Activated T-helper 1 cell treated with anti-CD3 and anti-CD28 coated beads, Interleukin-12 subunit alpha, Interleukin-12 subunit beta, Interleukin-2, Interleukin-4 antibody, amounts not matched to agents 30 ng/mL and 10 ng/mL and 1 ng/mL, durations not matched to agents 14 hours and 24 hours and 36 hours (primary cell): ENCODE measurements around the gene ADCY1. TPM values are rescaled to one million over a fixed set of nuclear protein-coding genes. Genes with fewer than 3 reads are reported as not detected.
"Not testable (repeated sequence)": the region's sequence is repeated elsewhere in the genome, so short reads cannot be mapped to it uniquely, and the experiment has no call there.

Experiments
- DNase-seq: peaks from one replicate; pipeline ENCODE4 v3.0.0; 2021; ENCODE audit warnings: low spot score
- H3K27ac Mint-ChIP-seq: one replicate; pipeline ENCODE4 v1.8.0; 2021; ENCODE audit warnings: mild to moderate bottlenecking, mixed read lengths
- H3K27me3 Mint-ChIP-seq: one replicate; pipeline ENCODE4 v1.8.0; 2022; ENCODE audit warnings: mild to moderate bottlenecking, moderate library complexity, mixed read lengths; ENCODE audit not compliant: insufficient read depth
- H3K36me3 Mint-ChIP-seq: one replicate; pipeline ENCODE4 v1.8.0; 2021; ENCODE audit warnings: low read depth, mixed read lengths
- H3K4me1 Mint-ChIP-seq: one replicate; pipeline ENCODE4 v1.8.0; 2021; ENCODE audit warnings: low read depth, mixed read lengths
- H3K4me3 Mint-ChIP-seq: one replicate; pipeline ENCODE4 v1.8.0; 2021; ENCODE audit warnings: mild to moderate bottlenecking, moderate library complexity, mixed read lengths
- H3K9me3 Mint-ChIP-seq: one replicate; pipeline ENCODE4 v1.8.0; 2021; ENCODE audit warnings: mixed read lengths
- intact Hi-C: fragments of 100-400 bp; cut with micrococcal nuclease; formaldehyde crosslinking; loops from one replicate; pipeline ENCODE4 v1.15.1; 2024
- total RNA-seq: library from RNA; stranded (reverse); gene quantifications from 2 replicates; pipeline ENCODE4 v1.2.3, GENCODE V29; 2022

The ADCY1 gene
- total RNA-seq, result 2.5 and 2.9 TPM in 2 replicates

DNA sequence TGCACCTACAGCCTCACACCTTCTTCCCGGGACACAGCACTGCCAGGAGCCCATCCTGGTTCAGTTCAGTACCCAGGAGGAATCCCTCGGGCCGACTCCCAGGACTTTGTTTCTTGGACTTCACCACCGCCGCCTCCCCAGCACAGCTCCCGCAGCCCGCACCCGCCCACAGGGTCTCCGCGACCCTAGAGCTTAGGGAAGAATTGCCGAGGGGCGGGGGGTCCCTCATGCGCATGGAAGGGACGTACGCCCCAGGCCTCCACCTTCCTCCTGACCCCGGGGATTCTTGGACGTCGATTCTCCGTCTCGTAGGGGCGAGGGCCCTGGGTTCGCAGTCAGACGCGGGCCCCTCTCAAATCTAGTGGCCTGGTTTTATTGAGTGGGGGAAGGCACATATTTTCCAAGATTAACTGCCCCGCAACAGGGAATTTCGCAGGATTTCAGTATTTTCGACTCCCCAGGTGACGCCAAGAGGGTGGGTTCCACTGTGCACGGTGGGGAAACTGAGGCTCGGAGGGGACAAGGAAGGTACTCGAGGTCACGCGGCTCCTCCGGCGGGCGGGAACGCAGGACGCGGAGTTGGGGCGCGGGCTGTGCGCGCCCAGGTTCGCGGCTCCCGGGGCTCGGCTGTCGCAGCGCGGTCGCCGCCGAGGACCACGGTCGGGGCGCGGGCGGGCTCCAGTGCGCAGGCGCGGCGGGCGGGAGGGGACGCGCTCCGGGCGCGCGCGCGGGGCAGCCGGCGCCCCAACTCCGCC, at the start of gene ADCY1:
TSS of gene ADCY1 (plus strand) at position 708 of the 755 bp plus-strand sequence. CDS start 176 bp downstream, outside the sequence.
- intact Hi-C loops, result no loop called here
- Mint-ChIP-seq H3K4me3 (peak within 1 kb of the TSS; percentile 34), H3K4me1 (no peaks in the 10 kb centered on the region), H3K27me3 (peaks cover 47% of the 10 kb centered on the region), H3K36me3 (no peaks in the 10 kb centered on the region), H3K27ac (no peak within 1 kb of the TSS), H3K9me3 (no peaks in the 10 kb centered on the region)
- DNase-seq, result no peak

- DNase-seq, result no peak
- H3K27me3 Mint-ChIP-seq, result peaks cover 1% of the 10 kb centered on the region
- H3K9me3 Mint-ChIP-seq, result peaks cover 5% of the 10 kb centered on the region
- no peaks in the 10 kb centered on the region for H3K4me1 Mint-ChIP-seq
- H3K4me3 Mint-ChIP-seq, result no peak overlapping the region
- H3K27ac Mint-ChIP-seq, result no peak overlapping the region
- no peaks in the 10 kb centered on the region for H3K36me3 Mint-ChIP-seq
- intact Hi-C loops, result no loop called here
Measured at GRCh38 chr7:45524445-45524844, 49.7 kb upstream of the ADCY1 start.

DNA sequence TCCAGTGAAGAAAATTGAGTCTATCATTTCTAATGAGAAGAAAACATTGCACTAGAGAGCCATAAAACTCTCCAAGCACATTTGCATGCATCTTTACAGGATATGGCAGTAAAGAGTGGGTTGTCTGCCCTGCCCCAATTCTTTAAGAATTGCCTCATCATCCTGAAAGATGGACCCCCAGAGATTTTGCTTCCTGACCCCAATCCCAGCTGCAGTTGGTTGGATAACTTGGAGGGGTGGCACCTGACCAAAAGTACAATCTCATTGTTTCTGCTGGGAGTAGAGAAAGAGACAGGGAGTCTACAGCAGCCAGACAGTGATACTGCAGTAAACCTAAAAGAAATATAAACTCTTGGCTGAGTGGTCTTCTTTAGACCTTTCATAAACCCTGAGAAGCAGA, 49.1 kb upstream of the ADCY1 start:
- H3K9me3 Mint-ChIP-seq, result peaks cover 5% of the 10 kb centered on the region
- DNase-seq, result no peak
- H3K4me1 Mint-ChIP-seq, result no peaks in the 10 kb centered on the region
- H3K27me3 Mint-ChIP-seq, result peaks cover 1% of the 10 kb centered on the region
- H3K27ac Mint-ChIP-seq, result no peak overlapping the region
- intact Hi-C loops, result no loop called here
- no peaks in the 10 kb centered on the region for H3K36me3 Mint-ChIP-seq
- H3K4me3 Mint-ChIP-seq, result no peak overlapping the region

DNA sequence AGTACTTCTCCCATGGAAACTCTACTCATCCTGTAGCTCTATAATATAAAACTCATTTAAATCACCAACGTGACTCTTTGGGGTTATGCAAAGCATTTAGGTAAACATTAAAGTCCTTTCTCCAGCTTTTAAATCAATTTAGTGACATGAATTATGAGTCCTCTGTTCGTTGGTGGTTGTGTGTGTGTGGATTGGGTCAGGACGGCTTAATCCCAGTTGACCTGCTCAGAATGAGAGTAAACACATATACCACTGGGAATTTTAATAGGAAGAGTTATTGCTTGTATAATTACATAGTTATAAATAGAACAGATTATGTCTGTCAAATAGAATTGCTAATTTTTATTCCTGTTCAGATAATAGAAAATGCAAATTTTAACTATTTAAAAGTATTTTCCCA, 30.7 kb upstream of the ADCY1 start:
- DNase-seq, result no peak
- no peak overlapping the region for H3K27ac Mint-ChIP-seq
- intact Hi-C loops, result no loop called here
- H3K27me3 Mint-ChIP-seq, result peaks cover 3% of the 10 kb centered on the region
- H3K9me3 Mint-ChIP-seq, result peaks cover 13% of the 10 kb centered on the region
- no peak overlapping the region for H3K4me3 Mint-ChIP-seq
- H3K4me1 Mint-ChIP-seq, result no peaks in the 10 kb centered on the region
- H3K36me3 Mint-ChIP-seq, result peaks cover 2% of the 10 kb centered on the region

DNA sequence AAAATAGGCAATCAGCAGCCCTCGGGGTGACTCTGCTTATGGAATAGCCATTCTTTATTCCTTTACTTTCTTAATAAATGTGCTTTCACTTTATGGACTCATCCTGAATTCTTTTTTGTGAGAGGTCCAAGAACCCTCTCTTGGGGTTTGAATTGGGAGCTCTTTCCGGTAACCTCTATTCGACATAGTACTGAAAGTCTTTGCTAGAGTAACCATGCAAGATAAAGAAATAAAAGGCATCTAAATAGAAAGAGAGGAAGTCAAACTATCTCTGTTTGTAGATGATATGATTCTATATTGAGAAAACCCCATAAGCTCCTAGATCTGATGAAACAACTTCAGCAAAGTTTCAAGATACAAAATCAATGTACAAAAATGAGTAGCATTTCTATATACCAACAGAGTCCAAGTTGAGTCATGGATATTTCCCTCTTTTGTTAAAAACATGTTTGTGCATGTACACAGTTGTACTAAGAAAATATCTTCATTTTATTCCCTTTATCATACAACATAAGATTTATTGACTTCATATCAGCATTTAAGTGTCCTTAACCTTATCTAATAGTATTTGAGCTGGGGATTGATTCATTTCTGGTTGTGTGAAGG, 29.0 kb upstream of the ADCY1 start:
- H3K4me3 Mint-ChIP-seq, H3K9me3 Mint-ChIP-seq, intact Hi-C loops, H3K27me3 Mint-ChIP-seq, H3K4me1 Mint-ChIP-seq, H3K36me3 Mint-ChIP-seq, DNase-seq, H3K27ac Mint-ChIP-seq: not testable (repeated sequence)

DNA sequence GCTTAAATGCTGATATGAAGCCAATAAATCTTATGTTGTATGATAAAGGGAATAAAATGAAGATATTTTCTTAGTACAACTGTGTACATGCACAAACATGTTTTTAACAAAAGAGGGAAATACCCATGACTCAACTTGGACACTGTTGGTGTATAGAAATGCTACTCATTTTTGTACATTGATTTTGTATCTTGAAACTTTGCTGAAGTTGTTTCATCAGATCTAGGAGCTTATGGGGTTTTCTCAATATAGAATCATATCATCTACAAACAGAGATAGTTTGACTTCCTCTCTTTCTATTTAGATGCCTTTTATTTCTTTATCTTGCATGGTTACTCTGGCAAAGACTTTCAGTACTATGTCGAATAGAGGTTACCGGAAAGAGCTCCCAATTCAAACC, 25.3 kb upstream of the ADCY1 start:
- H3K27me3 Mint-ChIP-seq, H3K27ac Mint-ChIP-seq, H3K36me3 Mint-ChIP-seq, H3K9me3 Mint-ChIP-seq, H3K4me3 Mint-ChIP-seq, DNase-seq, intact Hi-C loops, H3K4me1 Mint-ChIP-seq: not testable (repeated sequence)

DNA sequence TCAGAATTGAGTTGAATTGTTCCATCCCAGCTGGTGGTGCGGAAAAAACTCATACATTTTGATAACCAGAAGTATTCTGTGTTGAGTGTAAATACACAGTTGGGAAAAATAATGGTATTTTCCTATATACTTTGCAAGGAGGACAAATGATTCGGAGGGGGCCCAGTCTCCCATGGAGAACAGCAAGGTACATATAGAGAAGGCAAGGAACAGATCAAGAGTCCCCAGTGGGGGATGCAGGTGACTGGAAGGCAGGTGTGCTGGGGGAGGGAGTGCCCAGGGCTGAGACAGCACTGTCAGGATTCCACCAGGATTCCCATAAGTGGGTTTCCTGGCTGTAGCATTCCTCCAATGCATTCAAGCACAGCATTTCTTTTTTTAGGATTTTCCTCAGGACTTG, 10.8 kb upstream of the ADCY1 start:
- no peaks in the 10 kb centered on the region for H3K36me3 Mint-ChIP-seq
- no peak overlapping the region for H3K27ac Mint-ChIP-seq
- no peaks in the 10 kb centered on the region for H3K9me3 Mint-ChIP-seq
- no peaks in the 10 kb centered on the region for H3K4me1 Mint-ChIP-seq
- intact Hi-C loops, result no loop called here
- H3K4me3 Mint-ChIP-seq, result no peak overlapping the region
- DNase-seq, result no peak
- peaks cover 2% of the 10 kb centered on the region for H3K27me3 Mint-ChIP-seq

DNA sequence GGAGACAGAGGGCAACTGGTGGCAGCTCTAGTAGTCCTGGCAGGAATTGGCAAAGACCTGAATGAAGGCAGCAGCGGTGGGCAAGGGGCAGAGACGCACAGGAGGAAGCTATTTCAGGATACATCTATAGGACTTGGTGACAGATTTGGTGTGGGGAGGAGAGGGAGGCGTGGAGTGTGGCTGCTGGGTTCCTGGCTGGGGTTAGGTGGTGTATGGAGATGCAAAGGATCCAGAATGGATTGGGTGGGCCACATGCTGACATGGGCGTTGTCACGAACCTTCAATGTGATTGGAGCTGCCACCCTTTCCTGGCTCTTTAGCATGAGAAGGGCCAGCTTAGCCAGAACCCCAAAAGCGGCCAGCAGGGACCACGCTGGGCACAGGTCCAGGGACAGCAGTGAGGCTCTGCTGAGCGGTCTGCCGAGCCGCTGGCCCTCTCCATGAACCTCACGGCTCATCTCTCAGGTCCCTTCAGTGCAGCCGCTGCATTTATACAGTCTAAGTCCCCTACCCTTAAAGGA, 10.2 kb upstream of the ADCY1 start:
- Mint-ChIP-seq H3K36me3 (no peaks in the 10 kb centered on the region), H3K4me1 (no peaks in the 10 kb centered on the region), H3K27ac (no peak overlapping the region), H3K27me3 (peaks cover 2% of the 10 kb centered on the region), H3K9me3 (no peaks in the 10 kb centered on the region), H3K4me3 (no peak overlapping the region)
- no peak for DNase-seq
- intact Hi-C loops, result no loop called here

- H3K9me3 Mint-ChIP-seq, result no peaks in the 10 kb centered on the region
- DNase-seq, result no peak
- H3K36me3 Mint-ChIP-seq, result no peaks in the 10 kb centered on the region
- H3K27me3 Mint-ChIP-seq, result peaks cover 3% of the 10 kb centered on the region
- no peaks in the 10 kb centered on the region for H3K4me1 Mint-ChIP-seq
- intact Hi-C loops, result no loop called here
- no peak overlapping the region for H3K27ac Mint-ChIP-seq
- no peak overlapping the region for H3K4me3 Mint-ChIP-seq
Measured at GRCh38 chr7:45564485-45564884, 9.7 kb upstream of the ADCY1 start.

GRCh38 chr7:45564886-45565455, 9.2 kb upstream of the ADCY1 start:
- no peak for DNase-seq
- Mint-ChIP-seq H3K4me1 (no peaks in the 10 kb centered on the region), H3K27me3 (peaks cover 5% of the 10 kb centered on the region), H3K9me3 (no peaks in the 10 kb centered on the region), H3K4me3 (no peak overlapping the region), H3K36me3 (no peaks in the 10 kb centered on the region), H3K27ac (no peak overlapping the region)
- intact Hi-C loops, result no loop called here

DNA sequence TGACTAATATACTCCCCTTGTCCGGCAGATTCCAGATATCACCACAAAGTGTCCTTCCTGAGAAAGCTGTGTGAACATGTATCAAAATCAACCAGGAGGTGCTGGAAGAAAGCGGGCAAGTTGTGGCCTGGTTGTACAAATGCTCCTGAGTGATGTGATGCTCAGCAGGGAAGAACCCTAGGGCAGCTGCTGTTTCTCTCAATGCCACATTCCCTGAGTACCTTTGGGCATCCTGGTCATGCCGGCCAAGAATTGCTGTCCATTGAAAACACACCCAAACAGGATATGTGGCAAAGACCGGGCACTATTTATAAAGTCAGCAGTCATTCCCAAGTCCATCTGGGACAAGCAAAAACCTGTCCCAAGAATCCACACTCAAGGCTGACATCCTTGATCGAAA, 7.8 kb upstream of the ADCY1 start:
- Mint-ChIP-seq H3K27me3 (peaks cover 10% of the 10 kb centered on the region), H3K9me3 (no peaks in the 10 kb centered on the region), H3K27ac (no peak overlapping the region), H3K36me3 (no peaks in the 10 kb centered on the region), H3K4me1 (no peaks in the 10 kb centered on the region), H3K4me3 (no peak overlapping the region)
- no peak for DNase-seq
- intact Hi-C loops, result no loop called here

DNA sequence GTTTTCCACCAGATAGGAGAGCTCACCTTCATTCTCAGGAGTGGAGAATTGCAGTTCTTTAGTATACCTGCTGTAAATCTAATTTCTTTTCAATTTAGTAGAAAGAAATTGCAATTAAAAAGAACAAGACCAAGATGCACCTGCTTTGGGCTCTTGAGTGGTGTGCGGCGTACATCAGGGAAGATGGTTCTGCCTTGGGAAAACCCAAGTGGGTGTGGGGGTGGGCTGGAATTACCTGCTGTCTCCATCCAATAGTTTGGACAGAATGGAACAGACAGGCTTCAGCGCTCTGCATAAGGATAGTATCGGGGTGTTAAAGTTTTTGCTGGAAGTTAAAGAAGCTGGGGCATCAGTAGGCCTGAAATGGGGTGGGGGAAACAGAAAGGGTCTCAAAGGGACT, 7.2 kb upstream of the ADCY1 start:
- H3K27ac Mint-ChIP-seq, result no peak overlapping the region
- intact Hi-C loops, result no loop called here
- DNase-seq, result no peak
- no peak overlapping the region for H3K4me3 Mint-ChIP-seq
- H3K9me3 Mint-ChIP-seq, result no peaks in the 10 kb centered on the region
- H3K36me3 Mint-ChIP-seq, result no peaks in the 10 kb centered on the region
- H3K27me3 Mint-ChIP-seq, result peaks cover 15% of the 10 kb centered on the region
- no peaks in the 10 kb centered on the region for H3K4me1 Mint-ChIP-seq

- Mint-ChIP-seq H3K36me3 (no peaks in the 10 kb centered on the region), H3K4me3 (no peak overlapping the region), H3K27ac (no peak overlapping the region), H3K27me3 (peaks cover 22% of the 10 kb centered on the region), H3K4me1 (no peaks in the 10 kb centered on the region), H3K9me3 (no peaks in the 10 kb centered on the region)
- DNase-seq, result no peak
- intact Hi-C loops, result no loop called here
Measured at GRCh38 chr7:45567713-45568112, 6.5 kb upstream of the ADCY1 start.
